ENCODE results near the gene PDZRN4.

PDZRN4 gene

GRCh38 chr12:41151793-41152192 lies 36.3 kb upstream of the PDZRN4 start:
- TF ChIP-seq SIN3A (IDR thresholded peaks at IDR 0.05; ENCODE audit: borderline replicate concordance, insufficient read depth, low read length) = no peak

- TF ChIP-seq FOXP2 (optimal IDR thresholded peaks at IDR 0.05; ENCODE audit: borderline replicate concordance, extremely low read depth, extremely low read length, insufficient read depth) = no peak
- TF ChIP-seq TAF1 (IDR thresholded peaks at IDR 0.05; ENCODE audit: borderline replicate concordance, insufficient read depth, low read length) = no peak
- no peak for TF ChIP-seq POLR2AphosphoS5 (IDR thresholded peaks at IDR 0.05; ENCODE audit: low read depth, low read length)
- no peak for TF ChIP-seq REST (IDR thresholded peaks at IDR 0.05; ENCODE audit: insufficient read depth in 1 of 2, low read depth in 2 of 2, low read length in 2 of 2)
- no peak for TF ChIP-seq SIN3A (IDR thresholded peaks at IDR 0.05; ENCODE audit: borderline replicate concordance, insufficient read depth, low read length)
Observed at GRCh38 chr12:41162461-41162860, 25.7 kb upstream of the PDZRN4 start.

- TF ChIP-seq SIN3A (IDR thresholded peaks at IDR 0.05; ENCODE audit: borderline replicate concordance, insufficient read depth, low read length) (no peak), FOXP2 (optimal IDR thresholded peaks at IDR 0.05; ENCODE audit: borderline replicate concordance, extremely low read depth, extremely low read length, insufficient read depth) (no peak), POLR2AphosphoS5 (IDR thresholded peaks at IDR 0.05; ENCODE audit: low read depth, low read length) (no peak), REST (IDR thresholded peaks at IDR 0.05; ENCODE audit: insufficient read depth in 1 of 2, low read depth in 2 of 2, low read length in 2 of 2) (no peak), TAF1 (IDR thresholded peaks at IDR 0.05; ENCODE audit: borderline replicate concordance, insufficient read depth, low read length) (no peak)
Observed at GRCh38 chr12:41167701-41168100, 20.4 kb upstream of the PDZRN4 start.

GRCh38 chr12:41174602-41175001 lies 13.5 kb upstream of the PDZRN4 start:
- TF ChIP-seq REST (IDR thresholded peaks at IDR 0.05; ENCODE audit: insufficient read depth in 1 of 2, low read depth in 2 of 2, low read length in 2 of 2) (no peak), TAF1 (IDR thresholded peaks at IDR 0.05; ENCODE audit: borderline replicate concordance, insufficient read depth, low read length) (no peak), FOXP2 (optimal IDR thresholded peaks at IDR 0.05; ENCODE audit: borderline replicate concordance, extremely low read depth, extremely low read length, insufficient read depth) (no peak), POLR2AphosphoS5 (IDR thresholded peaks at IDR 0.05; ENCODE audit: low read depth, low read length) (no peak), SIN3A (IDR thresholded peaks at IDR 0.05; ENCODE audit: borderline replicate concordance, insufficient read depth, low read length) (no peak)

GRCh38 chr12:41184864-41185263 lies 3.3 kb upstream of the PDZRN4 start:
- TF ChIP-seq REST (IDR thresholded peaks at IDR 0.05; ENCODE audit: insufficient read depth in 1 of 2, low read depth in 2 of 2, low read length in 2 of 2) (no peak), TAF1 (IDR thresholded peaks at IDR 0.05; ENCODE audit: borderline replicate concordance, insufficient read depth, low read length) (no peak), POLR2AphosphoS5 (IDR thresholded peaks at IDR 0.05; ENCODE audit: low read depth, low read length) (no peak), FOXP2 (optimal IDR thresholded peaks at IDR 0.05; ENCODE audit: borderline replicate concordance, extremely low read depth, extremely low read length, insufficient read depth) (no peak), SIN3A (IDR thresholded peaks at IDR 0.05; ENCODE audit: borderline replicate concordance, insufficient read depth, low read length) (no peak)

All from PFSK-1 (cell line).